Ecto neural progenitor cell (in vitro differentiated cells): ENCODE data around the gene PLA2G3.
A peak's percentile ranks its signal among the peaks of the same experiment; 100 is the strongest.
"Not testable (repeated sequence)": the region's sequence is repeated elsewhere in the genome, so short reads cannot be mapped to it uniquely, and the experiment has no call there.

Source experiments
- DNase-seq: peaks from one replicate; pipeline ENCODE4 v3.0.0-alpha.2; 2018; ENCODE audit warnings: low spot score

Gene PLA2G3, protein sequence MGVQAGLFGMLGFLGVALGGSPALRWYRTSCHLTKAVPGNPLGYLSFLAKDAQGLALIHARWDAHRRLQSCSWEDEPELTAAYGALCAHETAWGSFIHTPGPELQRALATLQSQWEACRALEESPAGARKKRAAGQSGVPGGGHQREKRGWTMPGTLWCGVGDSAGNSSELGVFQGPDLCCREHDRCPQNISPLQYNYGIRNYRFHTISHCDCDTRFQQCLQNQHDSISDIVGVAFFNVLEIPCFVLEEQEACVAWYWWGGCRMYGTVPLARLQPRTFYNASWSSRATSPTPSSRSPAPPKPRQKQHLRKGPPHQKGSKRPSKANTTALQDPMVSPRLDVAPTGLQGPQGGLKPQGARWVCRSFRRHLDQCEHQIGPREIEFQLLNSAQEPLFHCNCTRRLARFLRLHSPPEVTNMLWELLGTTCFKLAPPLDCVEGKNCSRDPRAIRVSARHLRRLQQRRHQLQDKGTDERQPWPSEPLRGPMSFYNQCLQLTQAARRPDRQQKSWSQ

GRCh38 chr22:31139866-31140716 is at the start of gene PLA2G3:
TSS of gene PLA2G3 (minus strand) at chr22:31140508. CDS start at chr22:31140354, 154 bp downstream.
- DNase-seq, result peak; percentile 94

DNA sequence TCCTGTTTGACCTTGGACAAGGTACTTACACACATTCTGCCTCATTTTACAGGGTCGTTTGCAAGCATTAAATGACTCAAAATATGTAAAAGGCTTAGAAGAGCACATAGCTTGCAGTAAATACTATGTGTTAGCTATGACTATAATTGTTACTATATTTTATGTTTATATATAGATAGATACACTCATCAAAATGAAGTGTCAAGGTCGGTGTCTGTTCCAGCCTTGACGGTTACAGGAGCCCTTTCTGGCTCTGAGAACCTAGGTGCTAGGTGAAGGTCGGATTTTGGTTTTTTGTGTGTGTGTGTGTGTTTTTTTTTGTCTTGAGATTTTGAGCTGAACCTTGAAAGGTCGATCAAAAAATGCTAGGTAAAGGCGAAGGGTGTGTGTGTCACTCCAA is 47.3 kb upstream of the PLA2G3 start:
- no peak for DNase-seq

GRCh38 chr22:31185056-31185455 is 44.7 kb upstream of the PLA2G3 start:
- DNase-seq, result no peak

GRCh38 chr22:31184015-31184414 is 43.7 kb upstream of the PLA2G3 start:
- no peak for DNase-seq

DNA sequence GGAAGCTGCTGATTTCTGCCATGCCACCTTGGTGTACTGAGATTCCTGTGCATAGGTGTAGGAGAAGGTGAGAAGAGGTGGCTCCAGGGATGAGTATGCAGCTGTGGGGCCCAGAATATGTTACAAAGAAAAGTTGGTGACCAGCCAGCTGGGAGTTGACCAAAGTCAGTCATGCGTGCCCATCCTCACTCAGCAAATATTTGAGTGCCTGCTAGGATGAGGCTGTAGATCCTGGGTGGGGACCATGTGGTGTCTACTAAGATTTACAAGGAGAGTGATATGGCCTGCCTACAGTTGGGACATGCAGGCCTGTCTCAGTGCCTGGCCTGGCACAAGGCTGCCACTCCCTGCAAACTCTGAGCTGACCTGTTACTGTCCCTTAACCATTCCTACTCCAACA is 39.0 kb upstream of the PLA2G3 start:
- no peak for DNase-seq

DNA sequence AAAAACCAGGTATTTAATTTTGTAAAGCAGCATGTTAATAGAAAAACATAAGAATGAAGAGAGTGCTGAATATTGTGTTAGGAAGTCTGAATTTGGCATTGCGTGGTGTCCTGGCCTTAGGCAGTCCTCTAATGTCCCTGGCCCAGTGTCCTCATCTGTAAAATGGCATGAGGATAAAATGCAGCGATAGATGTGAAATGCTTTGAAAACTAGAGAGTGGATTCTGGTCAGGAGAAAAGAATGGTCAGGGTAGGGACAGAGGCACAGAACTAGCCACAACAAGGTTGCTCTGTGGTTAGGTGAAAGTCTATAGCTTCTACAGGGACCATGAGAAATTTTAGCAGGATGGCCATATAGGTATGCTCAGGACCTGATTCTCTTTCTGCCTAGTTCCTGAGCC is 38.6 kb upstream of the PLA2G3 start:
- DNase-seq, result no peak

DNA sequence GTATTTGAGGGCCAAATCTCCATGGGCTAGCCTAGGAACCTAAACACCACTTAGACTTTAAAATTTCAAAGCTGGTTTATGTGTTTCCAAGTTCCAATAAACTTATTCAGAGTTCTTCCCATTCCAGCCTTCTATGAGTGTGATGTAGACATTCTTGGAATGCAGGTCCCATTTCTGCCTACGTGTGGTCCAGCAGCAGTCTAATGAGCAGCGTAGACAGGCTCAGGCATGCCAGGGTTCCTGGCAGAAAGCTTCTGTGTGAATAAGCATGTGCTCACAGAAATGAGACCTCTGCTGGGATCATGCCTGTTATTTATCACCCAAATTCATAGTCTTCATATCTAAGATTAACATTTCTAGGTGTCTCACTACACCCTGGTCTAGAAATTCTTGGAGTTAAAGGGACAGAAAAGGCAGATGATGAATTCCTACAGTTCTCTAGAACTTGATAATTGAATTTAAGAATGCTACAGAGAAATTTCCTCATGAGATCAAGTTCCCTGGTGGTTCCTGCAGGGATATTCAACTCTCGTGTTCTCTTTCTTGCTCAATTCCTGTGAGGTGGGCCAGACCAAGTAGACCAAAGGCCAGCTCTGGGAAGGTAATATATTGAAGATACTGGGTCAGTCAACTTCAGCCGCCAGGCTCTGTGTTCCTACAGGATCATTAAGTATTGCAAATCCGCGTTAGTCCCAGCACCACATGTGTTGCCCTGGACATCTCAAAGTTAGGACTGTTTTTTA is 37.3 kb upstream of the PLA2G3 start:
- no peak for DNase-seq

GRCh38 chr22:31176923-31177322 is 36.6 kb upstream of the PLA2G3 start:
- no peak for DNase-seq

GRCh38 chr22:31173386-31174145 is 33.3 kb upstream of the PLA2G3 start:
- DNase-seq, result no peak

- not testable (repeated sequence) for DNase-seq
Measured at GRCh38 chr22:31171734-31172133, 31.4 kb upstream of the PLA2G3 start.

DNA sequence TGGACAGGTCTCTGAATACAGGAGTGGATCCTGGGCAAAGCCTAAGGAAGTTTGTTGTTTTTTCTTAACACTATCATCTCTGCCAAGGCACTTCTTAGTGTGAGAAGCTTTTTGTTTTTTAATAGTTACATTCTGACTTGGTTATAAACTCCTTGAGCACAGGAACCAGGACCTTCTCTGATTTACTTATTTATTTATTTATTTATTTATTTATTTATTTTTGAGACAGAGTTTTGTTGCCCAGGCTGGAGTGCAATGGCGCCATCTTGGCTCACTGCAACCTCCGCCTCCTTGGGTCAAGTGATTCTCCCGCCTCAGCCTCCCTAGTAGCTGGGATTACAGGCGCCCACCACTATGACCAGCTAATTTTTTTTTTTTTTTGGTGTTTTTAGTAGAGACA is 30.7 kb upstream of the PLA2G3 start:
- DNase-seq, result no peak

GRCh38 chr22:31162015-31162765 is 21.9 kb upstream of the PLA2G3 start:
- no peak for DNase-seq

DNA sequence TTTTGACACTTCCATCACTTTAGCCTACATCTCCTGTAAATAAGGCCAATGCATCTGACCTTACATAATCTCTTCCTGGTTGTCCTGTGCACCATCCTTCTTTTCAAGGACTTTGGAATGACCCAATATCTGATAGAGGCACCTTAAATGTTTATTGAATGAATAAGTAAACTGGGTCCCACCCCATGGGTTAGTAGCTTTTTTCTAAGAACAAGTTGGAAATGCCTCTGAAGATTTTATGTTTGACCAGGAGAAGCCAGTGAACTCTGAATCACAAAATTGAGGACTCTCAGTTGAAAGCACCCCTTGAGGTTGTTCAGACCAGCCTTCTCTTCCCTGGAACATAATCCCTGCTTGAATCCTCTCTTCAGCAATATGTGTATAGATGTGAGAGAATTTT is 21.1 kb upstream of the PLA2G3 start:
- no peak for DNase-seq

- no peak for DNase-seq
Measured at GRCh38 chr22:31160328-31160978, 20.1 kb upstream of the PLA2G3 start.

GRCh38 chr22:31155422-31155821 is 15.1 kb upstream of the PLA2G3 start:
- no peak for DNase-seq

GRCh38 chr22:31154975-31155374 is 14.7 kb upstream of the PLA2G3 start:
- no peak for DNase-seq

GRCh38 chr22:31153357-31153756 is 13.0 kb upstream of the PLA2G3 start:
- DNase-seq, result no peak

GRCh38 chr22:31151872-31152271 is 11.6 kb upstream of the PLA2G3 start:
- no peak for DNase-seq

DNA sequence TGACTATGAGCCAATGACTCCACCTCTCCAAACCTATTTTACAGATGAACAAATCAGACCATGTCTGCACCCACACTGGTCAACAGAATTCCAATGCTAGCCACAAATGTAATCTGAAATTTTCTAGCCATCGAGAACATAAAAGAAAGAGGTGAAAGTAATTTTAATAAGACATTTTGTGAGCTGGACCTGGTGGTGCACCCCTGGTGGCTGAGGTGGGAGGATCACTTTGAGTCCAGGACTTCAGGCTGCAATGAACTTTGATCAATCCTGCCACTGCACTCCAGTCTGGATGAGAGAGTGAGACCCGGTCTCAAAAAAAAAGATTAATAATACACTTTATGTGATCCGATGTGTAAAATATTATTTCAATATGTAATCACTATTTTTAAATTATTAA is 10.3 kb upstream of the PLA2G3 start:
- no peak for DNase-seq

GRCh38 chr22:31148953-31149627 is 8.8 kb upstream of the PLA2G3 start:
- DNase-seq, result peak; percentile 82
